Muscle of leg (tissue), 11 donors: ENCODE data around the gene KCNG4. TPM values are rescaled to one million over a fixed set of nuclear protein-coding genes. Genes with fewer than 3 reads are reported as not detected.

ENCODE experiments used
- DNase-seq: peaks from one replicate; pipeline ENCODE4 v3.0.0; 2013
- H3K27ac ChIP-seq: one replicate; pipeline ENCODE4 v1.5.1; 2013; ENCODE audit warnings: mild to moderate bottlenecking, low read length, control low read depth
- H3K27me3 ChIP-seq: one replicate; pipeline ENCODE4 v1.6.1; 2013; ENCODE audit warnings: low read length; ENCODE audit not compliant: control insufficient read depth, insufficient read depth
- H3K36me3 ChIP-seq: one replicate; pipeline ENCODE4 v1.6.1; 2013; ENCODE audit warnings: low read length; ENCODE audit not compliant: control insufficient read depth, insufficient read depth
- H3K4me1 ChIP-seq: one replicate; pipeline ENCODE4 v1.6.1; 2013; ENCODE audit warnings: low read length; ENCODE audit not compliant: control insufficient read depth, insufficient read depth
- H3K4me3 ChIP-seq: one replicate; pipeline ENCODE4 v1.5.1; 2013; ENCODE audit warnings: low read length, control low read depth
- H3K9me3 ChIP-seq: replicated peaks from 2 replicates; pipeline ENCODE4 v1.6.1; 2013; ENCODE audit warnings: low read depth, low read length; ENCODE audit not compliant: control insufficient read depth
- WGBS: methylation state at CpG from one replicate; pipeline ENCODE4 v1.1.5; 2013; ENCODE audit warnings: missing lambda C conversion rate; ENCODE audit not compliant: insufficient coverage; 5-methylcytosine and 5-hydroxymethylcytosine counted together
- polyA plus RNA-seq, 8 donors: library from polyadenylated mRNA; unstranded; fragments of 120-200 nt; gene quantifications; one replicate each; pipeline versions ENCODE4 v1.2.1 to v1.2.3, GENCODE V29; 2013; ENCODE audit warnings: inconsistent platforms in 1 of 8, low replicate concordance in 1 of 8; ENCODE audit not compliant: insufficient read length in 8 of 8, insufficient read depth in 1 of 8
- total RNA-seq: library from RNA; stranded (reverse); fragments of 120-200 nt; gene quantifications from one replicate; pipeline ENCODE4 v1.2.4, GENCODE V29; 2013

Gene KCNG4
- total and polyA plus RNA-seq, 9 donors: under 0.01 to 0.08 (median 0.04) TPM; not detected in 1

DNA sequence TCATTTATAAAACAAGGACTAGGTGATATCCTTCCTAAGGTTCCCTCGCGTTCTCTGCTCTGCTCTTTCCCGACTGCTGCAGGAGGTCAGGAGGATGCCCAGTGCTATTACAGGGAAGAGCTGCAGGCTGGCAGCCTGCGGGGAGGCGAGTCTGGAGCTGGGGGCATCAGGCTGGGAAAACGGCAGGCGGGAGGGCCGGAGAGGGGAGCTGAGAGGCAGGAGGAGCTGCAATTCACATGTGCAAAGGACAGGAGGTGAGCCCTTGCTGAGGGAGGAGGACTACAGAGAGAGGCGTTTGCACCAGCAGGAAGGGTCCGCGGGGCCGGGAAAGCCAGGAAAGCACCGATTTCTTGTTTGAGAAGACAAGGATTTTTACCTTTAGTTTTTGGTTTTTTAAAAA lies 40.7 kb downstream of the KCNG4 start:
- Histone ChIP-seq H3K36me3 (no peaks in the 10 kb centered on the region), H3K27ac (no peak overlapping the region), H3K4me1 (peaks cover 4% of the 10 kb centered on the region), H3K4me3 (no peak overlapping the region), H3K27me3 (peaks cover 5% of the 10 kb centered on the region), H3K9me3 (no peaks in the 10 kb centered on the region)
- no peak for DNase-seq
- 32% methylated on average over 10 of the region's 13 CpGs for WGBS

DNA sequence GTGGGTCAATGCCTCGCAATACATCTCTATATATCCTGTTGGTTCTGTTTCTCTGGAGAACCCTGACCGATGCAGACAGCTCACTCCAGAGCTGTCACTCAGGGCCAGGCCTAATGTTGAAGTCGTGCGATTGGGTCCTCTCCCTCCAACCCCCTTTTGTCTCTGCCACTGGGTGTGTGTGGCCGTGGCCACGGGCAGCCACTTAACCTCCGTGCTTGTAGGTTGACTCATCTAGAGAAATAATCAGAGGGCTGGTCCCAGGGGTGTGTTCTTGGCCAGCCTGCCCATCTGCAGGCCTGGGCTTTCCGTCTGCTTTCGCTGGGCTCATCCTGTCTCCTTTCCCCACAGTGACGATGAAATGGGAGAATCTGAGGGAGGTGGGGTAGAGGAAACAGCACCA lies 41.4 kb downstream of the KCNG4 start:
- 55% methylated on average over 6 of the region's 10 CpGs for WGBS
- H3K36me3 ChIP-seq: no peaks in the 10 kb centered on the region
- H3K4me3 ChIP-seq: no peak overlapping the region
- DNase-seq: peak; percentile 49
- peaks cover 5% of the 10 kb centered on the region for H3K27me3 ChIP-seq
- no peaks in the 10 kb centered on the region for H3K9me3 ChIP-seq
- peaks cover 4% of the 10 kb centered on the region for H3K4me1 ChIP-seq
- no peak overlapping the region for H3K27ac ChIP-seq

GRCh38 chr16:84197466-84198128 lies 42.2 kb downstream of the KCNG4 start:
- 90% methylated on average over 14 of the region's 14 CpGs for WGBS
- Histone ChIP-seq H3K9me3 (no peaks in the 10 kb centered on the region), H3K27ac (no peak overlapping the region)

DNA sequence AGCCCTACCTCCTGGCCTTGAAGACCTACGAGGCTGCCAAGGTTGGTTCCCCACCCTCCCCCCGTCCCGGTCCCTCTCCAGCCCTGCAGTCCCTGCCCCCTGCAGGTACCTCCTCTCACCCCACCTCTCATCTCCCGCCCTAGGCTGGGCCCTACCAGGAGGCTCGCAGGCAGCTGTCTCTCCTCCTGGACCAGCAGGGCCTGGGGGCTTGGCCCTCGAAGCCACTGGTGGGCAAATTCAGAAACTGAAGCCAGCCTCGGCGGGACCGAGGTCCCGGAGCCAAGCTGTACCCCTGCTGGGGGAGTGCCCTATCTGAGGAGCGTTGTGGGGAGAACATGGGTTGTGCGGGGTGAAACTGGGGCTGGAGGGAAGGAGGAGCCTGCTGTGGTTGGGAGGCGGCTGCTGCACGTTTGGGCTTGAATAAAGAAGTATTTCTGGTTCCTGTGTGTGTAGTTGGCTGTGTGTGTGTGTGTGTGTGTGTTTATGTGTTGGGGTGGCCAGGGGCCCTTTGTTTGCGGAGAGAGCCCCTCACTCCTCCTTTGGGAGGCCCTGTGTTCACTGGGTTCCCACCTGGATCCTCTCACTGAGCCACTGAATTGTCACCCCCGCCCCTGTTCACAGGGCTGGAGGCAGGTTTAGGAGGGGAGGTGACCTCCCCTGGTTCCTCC lies 43.0 kb downstream of the KCNG4 start:
- H3K36me3 ChIP-seq: no peaks in the 10 kb centered on the region
- peaks cover 5% of the 10 kb centered on the region for H3K27me3 ChIP-seq
- H3K27ac ChIP-seq: no peak overlapping the region
- no peak for DNase-seq
- peaks cover 4% of the 10 kb centered on the region for H3K4me1 ChIP-seq
- H3K4me3 ChIP-seq: no peak overlapping the region
- no peaks in the 10 kb centered on the region for H3K9me3 ChIP-seq
- WGBS: 56% methylated on average over 14 of the region's 16 CpGs

More at GRCh38 chr16:84197466-84198128, 42.2 kb downstream of the KCNG4 start:
- Histone ChIP-seq H3K4me1 (peaks cover 4% of the 10 kb centered on the region), H3K36me3 (no peaks in the 10 kb centered on the region), H3K4me3 (no peak overlapping the region), H3K27me3 (peaks cover 5% of the 10 kb centered on the region)
- DNase-seq: no peak

- no peak overlapping the region for H3K27ac ChIP-seq
Observed at GRCh38 chr16:84196101-84196500, 43.7 kb downstream of the KCNG4 start.

GRCh38 chr16:84195201-84196093 lies 44.4 kb downstream of the KCNG4 start:
- no peaks in the 10 kb centered on the region for H3K36me3 ChIP-seq
- H3K4me1 ChIP-seq: peaks cover 4% of the 10 kb centered on the region
- H3K4me3 ChIP-seq: no peak overlapping the region
- no peak for DNase-seq
- H3K27ac ChIP-seq: no peak overlapping the region
- H3K9me3 ChIP-seq: no peaks in the 10 kb centered on the region
- 81% methylated on average over 32 of the region's 38 CpGs for WGBS
- peaks cover 5% of the 10 kb centered on the region for H3K27me3 ChIP-seq

More at GRCh38 chr16:84196101-84196500, 43.7 kb downstream of the KCNG4 start:
- H3K9me3 ChIP-seq: no peaks in the 10 kb centered on the region
- DNase-seq: no peak
- no peaks in the 10 kb centered on the region for H3K36me3 ChIP-seq
- WGBS: 89% methylated on average over 13 of the region's 16 CpGs
- peaks cover 4% of the 10 kb centered on the region for H3K4me1 ChIP-seq
- H3K27me3 ChIP-seq: peaks cover 5% of the 10 kb centered on the region
- no peak overlapping the region for H3K4me3 ChIP-seq

GRCh38 chr16:84194470-84195200 lies 45.2 kb downstream of the KCNG4 start:
- Histone ChIP-seq H3K27ac (no peak overlapping the region), H3K27me3 (peaks cover 5% of the 10 kb centered on the region), H3K9me3 (no peaks in the 10 kb centered on the region), H3K4me1 (peaks cover 4% of the 10 kb centered on the region), H3K36me3 (no peaks in the 10 kb centered on the region), H3K4me3 (no peak overlapping the region)
- WGBS: 60% methylated on average over 23 of the region's 34 CpGs
- no peak for DNase-seq

DNA sequence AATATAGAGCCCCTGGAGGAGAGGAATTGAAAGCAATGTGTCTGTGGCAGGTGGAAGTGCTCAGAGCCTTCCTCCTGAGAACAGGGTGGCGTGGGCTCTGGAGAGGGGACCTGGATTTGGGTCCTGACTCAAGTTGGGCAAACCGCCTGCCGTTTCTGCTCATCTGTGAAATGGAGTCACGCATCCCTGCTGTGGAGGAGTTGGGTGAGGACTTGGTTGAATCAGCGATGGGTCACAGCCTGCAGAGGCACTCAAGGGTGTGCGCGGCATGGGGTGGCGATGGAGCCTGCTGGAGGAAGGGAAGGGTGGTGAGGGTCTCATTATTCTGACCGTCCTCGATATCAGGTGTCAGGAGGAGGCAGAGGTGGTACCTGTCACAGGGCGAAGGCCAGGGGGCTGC lies 45.8 kb downstream of the KCNG4 start:
- H3K27me3 ChIP-seq: peaks cover 5% of the 10 kb centered on the region
- DNase-seq: no peak
- no peaks in the 10 kb centered on the region for H3K36me3 ChIP-seq
- 91% methylated on average over 9 of the region's 11 CpGs for WGBS
- peaks cover 4% of the 10 kb centered on the region for H3K4me1 ChIP-seq
- no peak overlapping the region for H3K27ac ChIP-seq
- H3K4me3 ChIP-seq: no peak overlapping the region
- H3K9me3 ChIP-seq: no peaks in the 10 kb centered on the region

DNA sequence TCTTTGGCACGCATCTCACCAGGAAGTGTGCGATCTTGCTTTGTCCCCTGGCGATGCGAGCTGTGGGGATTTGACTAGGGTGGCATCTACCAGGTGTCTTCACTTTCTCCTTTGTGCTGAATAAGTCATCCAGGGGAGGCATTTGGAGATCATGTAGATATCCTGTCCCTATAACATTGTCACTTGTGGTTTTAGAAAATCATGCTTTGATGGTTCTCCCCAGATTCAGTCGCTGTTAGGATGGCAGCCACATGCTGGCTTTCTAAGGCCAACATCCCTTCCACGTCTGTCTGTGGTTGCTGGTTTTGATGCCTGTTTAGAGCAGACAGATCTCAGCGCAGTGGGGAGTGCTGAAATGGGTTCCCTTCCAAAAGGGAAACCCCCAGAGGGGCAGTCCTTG lies 46.3 kb downstream of the KCNG4 start:
- no CpG with 5 or more reads among the region's 7 CpGs for WGBS
- no peak for DNase-seq
- Histone ChIP-seq H3K27me3 (peaks cover 5% of the 10 kb centered on the region), H3K36me3 (no peaks in the 10 kb centered on the region), H3K27ac (no peak overlapping the region), H3K4me1 (peaks cover 4% of the 10 kb centered on the region), H3K4me3 (no peak overlapping the region), H3K9me3 (no peaks in the 10 kb centered on the region)
